HEK293 (cell line): ENCODE data around the gene ADO.

ENCODE experiments used
- CTCF ChIA-PET: fragments of 350-600 bp; formaldehyde crosslinking; extraction: SDS; loops from one replicate; lab custom pipeline; 2021; ENCODE audit warnings: antibody characterized with exemption; lab: Yijun Ruan, JAX
- POLR2A ChIA-PET: fragments of 300-600 bp; formaldehyde crosslinking; extraction: SDS; loops from one replicate; lab custom pipeline; 2020; ENCODE audit warnings: antibody characterized with exemption, inconsistent platforms; lab: Yijun Ruan, JAX
- H3K27ac ChIP-seq: fragments of 200-500 bp; sonication (Bioruptor generic); 2 replicates; pipeline ENCODE4 v1.5.1; 2014; ENCODE audit warnings: low read depth, low read length, control low read depth, inconsistent platforms; ENCODE audit errors: extremely low read depth
- H3K36me3 ChIP-seq, 2 experiments: fragments of 200-500 bp in 1 of 2; sonication (Bioruptor generic) in 1 of 2; 1 replicate in 1 of 2; 2 replicates in 1 of 2; pipeline ENCODE4 v1.5.1; 2014 to 2017; ENCODE audit warnings: inconsistent platforms in 2 of 2, low read length in 2 of 2; ENCODE audit not compliant: control insufficient read depth in 2 of 2, insufficient read depth in 1 of 2
- H3K4me1 ChIP-seq: fragments of 200-500 bp; sonication (Bioruptor generic); 2 replicates; pipeline ENCODE4 v1.5.1; 2014; ENCODE audit warnings: mild to moderate bottlenecking, low read length, inconsistent platforms; ENCODE audit not compliant: control insufficient read depth, insufficient read depth
- H3K4me3 ChIP-seq: 2 replicates; pipeline ENCODE4 v1.5.1; 2011; ENCODE audit warnings: low read depth, mild to moderate bottlenecking, control low read depth, low read length, moderate library complexity
- H3K9me3 ChIP-seq: fragments of 200-500 bp; sonication (Bioruptor generic); 2 replicates; pipeline ENCODE4 v1.5.1; 2014; ENCODE audit warnings: low read depth, low read length, inconsistent platforms; ENCODE audit not compliant: control insufficient read depth, insufficient read depth
- EGR2 ChIP-seq: fragments of 450-650 bp; formaldehyde crosslinking; IDR thresholded peaks from 2 replicates; pipeline ENCODE4 v1.5.1; 2016; ENCODE audit warnings: low read depth, missing biosample characterization, missing genetic modification characterization
- KLF8 ChIP-seq: fragments of 450-650 bp; formaldehyde crosslinking; IDR thresholded peaks from 2 replicates; pipeline ENCODE4 v1.5.1; 2016; ENCODE audit warnings: missing biosample characterization, missing genetic modification characterization
- KLF9 ChIP-seq: fragments of 450-650 bp; formaldehyde crosslinking; IDR thresholded peaks from 2 replicates; pipeline ENCODE4 v1.5.1; 2016; ENCODE audit warnings: missing biosample characterization, missing genetic modification characterization, low read depth
- SCRT2 ChIP-seq: fragments of 450-650 bp; formaldehyde crosslinking; IDR thresholded peaks from 2 replicates; pipeline ENCODE4 v1.5.1; 2016; ENCODE audit warnings: missing biosample characterization, missing genetic modification characterization
- SETDB1 ChIP-seq: IDR thresholded peaks from one replicate; pipeline ENCODE4 v1.6.1; 2017; ENCODE audit warnings: mild to moderate bottlenecking, low read length, moderate library complexity, mixed read lengths; ENCODE audit not compliant: insufficient read length
- ZBTB20 ChIP-seq: fragments of 450-650 bp; formaldehyde crosslinking; IDR thresholded peaks from 2 replicates; pipeline ENCODE4 v1.5.1; 2016; ENCODE audit warnings: missing biosample characterization, missing genetic modification characterization
- ZBTB48 ChIP-seq: fragments of 450-650 bp; formaldehyde crosslinking; IDR thresholded peaks from 2 replicates; pipeline ENCODE4 v1.5.1; 2016; ENCODE audit warnings: missing biosample characterization, missing genetic modification characterization
- ZEB2 ChIP-seq: fragments of 450-650 bp; formaldehyde crosslinking; IDR thresholded peaks from 2 replicates; pipeline ENCODE4 v1.5.1; 2016; ENCODE audit warnings: missing biosample characterization, missing genetic modification characterization
- ZFHX2 ChIP-seq: fragments of 450-650 bp; formaldehyde crosslinking; conservative IDR thresholded peaks from 2 replicates; pipeline ENCODE4 v1.5.1; 2016; ENCODE audit warnings: missing biosample characterization, missing genetic modification characterization
- ZFP37 ChIP-seq: fragments of 450-650 bp; formaldehyde crosslinking; IDR thresholded peaks from 2 replicates; pipeline ENCODE4 v1.5.1; 2016; ENCODE audit warnings: missing biosample characterization, missing genetic modification characterization
- ZIC2 ChIP-seq: fragments of 450-650 bp; formaldehyde crosslinking; IDR thresholded peaks from 2 replicates; pipeline ENCODE4 v1.5.1; 2016; ENCODE audit warnings: missing biosample characterization, missing genetic modification characterization
- ZNF239 ChIP-seq: fragments of 450-650 bp; formaldehyde crosslinking; IDR thresholded peaks from 2 replicates; pipeline ENCODE4 v1.5.1; 2016; ENCODE audit warnings: missing biosample characterization, missing genetic modification characterization
- ZNF341 ChIP-seq: fragments of 450-650 bp; formaldehyde crosslinking; IDR thresholded peaks from 2 replicates; pipeline ENCODE4; 2016; ENCODE audit warnings: low read depth, missing biosample characterization, missing genetic modification characterization
- ZNF354C ChIP-seq: fragments of 450-650 bp; formaldehyde crosslinking; IDR thresholded peaks from 2 replicates; pipeline ENCODE4 v1.5.1; 2016; ENCODE audit warnings: missing biosample characterization, missing genetic modification characterization, low read depth, borderline replicate concordance
- ZNF391 ChIP-seq: fragments of 450-650 bp; formaldehyde crosslinking; IDR thresholded peaks from 2 replicates; pipeline ENCODE4 v1.5.1; 2016; ENCODE audit warnings: low read depth, missing biosample characterization, missing genetic modification characterization, borderline replicate concordance
- ZNF501 ChIP-seq: fragments of 450-650 bp; formaldehyde crosslinking; IDR thresholded peaks from 2 replicates; pipeline ENCODE4 v1.5.1; 2016; ENCODE audit warnings: missing biosample characterization, missing genetic modification characterization
- ZNF610 ChIP-seq: fragments of 450-650 bp; formaldehyde crosslinking; IDR thresholded peaks from 2 replicates; pipeline ENCODE4 v1.5.1; 2016; ENCODE audit warnings: missing biosample characterization, missing genetic modification characterization, borderline replicate concordance
- ZNF626 ChIP-seq: fragments of 450-650 bp; sonication (Bioruptor Pico); formaldehyde crosslinking; IDR thresholded peaks from 2 replicates; pipeline ENCODE4 v1.5.1; 2018; ENCODE audit warnings: missing biosample characterization, missing genetic modification characterization, inconsistent platforms
- ZSCAN16 ChIP-seq: fragments of 450-650 bp; formaldehyde crosslinking; IDR thresholded peaks from 2 replicates; pipeline ENCODE4 v1.5.1; 2016; ENCODE audit warnings: missing biosample characterization, missing genetic modification characterization
- ZXDB ChIP-seq: fragments of 450-650 bp; formaldehyde crosslinking; IDR thresholded peaks from 2 replicates; pipeline ENCODE4 v1.5.1; 2016; ENCODE audit warnings: missing biosample characterization, missing genetic modification characterization
- TF ChIP-seq, protein P1 (sequence below): fragments of 450-650 bp; formaldehyde crosslinking; IDR thresholded peaks from 2 replicates; pipeline ENCODE4 v1.5.1; 2016; ENCODE audit warnings: missing biosample characterization, missing genetic modification characterization
- TF ChIP-seq, protein P2 (sequence below): fragments of 450-650 bp; IDR thresholded peaks from 2 replicates; pipeline ENCODE4 v1.5.1; 2018; ENCODE audit warnings: missing biosample characterization, mild to moderate bottlenecking, missing genetic modification characterization
- TF ChIP-seq, protein P3 (sequence below): fragments of 450-650 bp; formaldehyde crosslinking; IDR thresholded peaks from 2 replicates; pipeline ENCODE4 v1.5.1; 2017; ENCODE audit warnings: missing biosample characterization, missing genetic modification characterization
- TF ChIP-seq, protein P4 (sequence below): fragments of 450-650 bp; formaldehyde crosslinking; IDR thresholded peaks from 2 replicates; pipeline ENCODE4 v1.5.1; 2016; ENCODE audit warnings: missing biosample characterization, missing genetic modification characterization
- TF ChIP-seq, protein P5 (sequence below): fragments of 450-650 bp; formaldehyde crosslinking; IDR thresholded peaks from 2 replicates; pipeline ENCODE4 v1.5.1; 2016; ENCODE audit warnings: missing biosample characterization, missing genetic modification characterization, low read depth

Gene ADO

DNA sequence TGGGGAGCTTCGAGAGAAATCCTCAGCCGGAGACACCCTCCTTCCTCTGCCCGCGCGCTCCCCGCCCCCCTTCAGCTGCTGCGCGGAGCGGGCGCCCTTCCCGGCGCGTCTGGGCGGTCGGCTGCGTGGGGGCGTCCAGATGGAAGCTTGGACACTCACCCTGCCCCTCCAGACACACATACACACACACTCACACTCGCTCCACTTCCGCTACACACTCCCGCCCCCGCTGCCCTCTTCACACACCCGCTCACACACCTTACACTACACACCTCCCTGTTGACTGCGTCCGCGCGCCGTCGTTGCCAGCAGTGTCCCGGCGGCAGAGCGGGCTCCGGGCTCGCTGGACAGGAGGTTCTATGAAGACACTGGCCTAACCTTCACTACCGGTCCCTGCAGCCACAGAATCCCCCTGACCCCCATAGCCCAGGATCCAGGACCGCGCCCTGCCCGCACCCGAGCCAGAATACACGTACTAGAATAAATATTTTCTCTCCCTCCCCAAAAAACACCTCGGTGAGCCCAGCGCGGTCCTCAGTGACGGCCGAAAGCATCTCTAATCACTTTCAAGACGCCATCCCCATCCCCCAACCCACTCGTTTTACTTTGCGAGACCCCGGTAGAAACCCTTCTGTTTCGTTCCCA lies 12.7 kb downstream of the ADO start:
- no peaks in the 10 kb centered on the region for H3K36me3 ChIP-seq
- CTCF ChIA-PET: interaction anchor here (0.7 to 4.1 kb wide), 12 partner anchors 9 to 1053 kb away, joined by 3 to 25 read pairs (median 3); partner anchors contain the start of gene ADO
- POLR2A ChIA-PET: interaction anchor here (0.5 to 4.8 kb wide), 8 partner anchors 9 to 936 kb away, joined by 3 to 50 read pairs (median 4); partner anchors contain the start of genes ADO and NRBF2
- H3K4me3 ChIP-seq: peak overlapping the region; percentile 70
- no peaks in the 10 kb centered on the region for H3K9me3 ChIP-seq
- no peaks in the 10 kb centered on the region; the same call in 1 of the 2 replicates for H3K4me1 ChIP-seq
- H3K27ac ChIP-seq: peak overlapping the region; percentile 91
- TF ChIP-seq ZNF626 (tag by site-specific recombination): no peak
- peak; percentile 16; the same call in 1 of the 2 replicates for TF ChIP-seq ZBTB20 (tag by site-specific recombination)
- TF ChIP-seq SCRT2 (tag by site-specific recombination): peak; percentile 84
- TF ChIP-seq ZEB2 (tag by site-specific recombination): peak; percentile 14
- peak; percentile 43; the same call in 1 of the 2 replicates for TF ChIP-seq ZNF610 (tag by site-specific recombination)
- no peak for TF ChIP-seq ZNF354C (tag by site-specific recombination)
- peak; percentile 76; the same call in 1 of the 2 replicates for TF ChIP-seq ZFP37
- TF ChIP-seq, protein P1, sequence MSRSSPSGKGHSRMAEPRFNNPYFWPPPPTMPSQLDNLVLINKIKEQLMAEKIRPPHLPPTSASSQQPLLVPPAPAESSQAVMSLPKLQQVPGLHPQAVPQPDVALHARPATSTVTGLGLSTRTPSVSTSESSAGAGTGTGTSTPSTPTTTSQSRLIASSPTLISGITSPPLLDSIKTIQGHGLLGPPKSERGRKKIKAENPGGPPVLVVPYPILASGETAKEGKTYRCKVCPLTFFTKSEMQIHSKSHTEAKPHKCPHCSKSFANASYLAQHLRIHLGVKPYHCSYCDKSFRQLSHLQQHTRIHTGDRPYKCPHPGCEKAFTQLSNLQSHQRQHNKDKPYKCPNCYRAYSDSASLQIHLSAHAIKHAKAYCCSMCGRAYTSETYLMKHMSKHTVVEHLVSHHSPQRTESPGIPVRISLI (tag by site-specific recombination): no peak
- TF ChIP-seq ZIC2 (tag by site-specific recombination): peak; percentile 13; the same call in 1 of the 2 replicates
- TF ChIP-seq ZNF239 (tag by site-specific recombination): no peak
- no peak for TF ChIP-seq SETDB1
- TF ChIP-seq ZSCAN16: no peak
- TF ChIP-seq KLF9 (tag by site-specific recombination): peak; percentile 89
- TF ChIP-seq, protein P2, sequence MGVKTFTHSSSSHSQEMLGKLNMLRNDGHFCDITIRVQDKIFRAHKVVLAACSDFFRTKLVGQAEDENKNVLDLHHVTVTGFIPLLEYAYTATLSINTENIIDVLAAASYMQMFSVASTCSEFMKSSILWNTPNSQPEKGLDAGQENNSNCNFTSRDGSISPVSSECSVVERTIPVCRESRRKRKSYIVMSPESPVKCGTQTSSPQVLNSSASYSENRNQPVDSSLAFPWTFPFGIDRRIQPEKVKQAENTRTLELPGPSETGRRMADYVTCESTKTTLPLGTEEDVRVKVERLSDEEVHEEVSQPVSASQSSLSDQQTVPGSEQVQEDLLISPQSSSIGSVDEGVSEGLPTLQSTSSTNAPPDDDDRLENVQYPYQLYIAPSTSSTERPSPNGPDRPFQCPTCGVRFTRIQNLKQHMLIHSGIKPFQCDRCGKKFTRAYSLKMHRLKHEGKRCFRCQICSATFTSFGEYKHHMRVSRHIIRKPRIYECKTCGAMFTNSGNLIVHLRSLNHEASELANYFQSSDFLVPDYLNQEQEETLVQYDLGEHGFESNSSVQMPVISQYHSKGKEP (tag by site-specific recombination): no peak
- peak; percentile 23; the same call in 1 of the 2 replicates for TF ChIP-seq ZXDB
- peak; percentile 92; the same call in 1 of the 2 replicates for TF ChIP-seq ZNF391 (tag by site-specific recombination)
- peak; percentile 96 for TF ChIP-seq EGR2 (tag by site-specific recombination)
- TF ChIP-seq, protein P3, sequence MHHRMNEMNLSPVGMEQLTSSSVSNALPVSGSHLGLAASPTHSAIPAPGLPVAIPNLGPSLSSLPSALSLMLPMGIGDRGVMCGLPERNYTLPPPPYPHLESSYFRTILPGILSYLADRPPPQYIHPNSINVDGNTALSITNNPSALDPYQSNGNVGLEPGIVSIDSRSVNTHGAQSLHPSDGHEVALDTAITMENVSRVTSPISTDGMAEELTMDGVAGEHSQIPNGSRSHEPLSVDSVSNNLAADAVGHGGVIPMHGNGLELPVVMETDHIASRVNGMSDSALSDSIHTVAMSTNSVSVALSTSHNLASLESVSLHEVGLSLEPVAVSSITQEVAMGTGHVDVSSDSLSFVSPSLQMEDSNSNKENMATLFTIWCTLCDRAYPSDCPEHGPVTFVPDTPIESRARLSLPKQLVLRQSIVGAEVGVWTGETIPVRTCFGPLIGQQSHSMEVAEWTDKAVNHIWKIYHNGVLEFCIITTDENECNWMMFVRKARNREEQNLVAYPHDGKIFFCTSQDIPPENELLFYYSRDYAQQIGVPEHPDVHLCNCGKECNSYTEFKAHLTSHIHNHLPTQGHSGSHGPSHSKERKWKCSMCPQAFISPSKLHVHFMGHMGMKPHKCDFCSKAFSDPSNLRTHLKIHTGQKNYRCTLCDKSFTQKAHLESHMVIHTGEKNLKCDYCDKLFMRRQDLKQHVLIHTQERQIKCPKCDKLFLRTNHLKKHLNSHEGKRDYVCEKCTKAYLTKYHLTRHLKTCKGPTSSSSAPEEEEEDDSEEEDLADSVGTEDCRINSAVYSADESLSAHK (tag by site-specific recombination): peak; percentile 54; the same call in 1 of the 2 replicates
- peak; percentile 99 for TF ChIP-seq ZFHX2 (tag by site-specific recombination)
- TF ChIP-seq, protein P4, sequence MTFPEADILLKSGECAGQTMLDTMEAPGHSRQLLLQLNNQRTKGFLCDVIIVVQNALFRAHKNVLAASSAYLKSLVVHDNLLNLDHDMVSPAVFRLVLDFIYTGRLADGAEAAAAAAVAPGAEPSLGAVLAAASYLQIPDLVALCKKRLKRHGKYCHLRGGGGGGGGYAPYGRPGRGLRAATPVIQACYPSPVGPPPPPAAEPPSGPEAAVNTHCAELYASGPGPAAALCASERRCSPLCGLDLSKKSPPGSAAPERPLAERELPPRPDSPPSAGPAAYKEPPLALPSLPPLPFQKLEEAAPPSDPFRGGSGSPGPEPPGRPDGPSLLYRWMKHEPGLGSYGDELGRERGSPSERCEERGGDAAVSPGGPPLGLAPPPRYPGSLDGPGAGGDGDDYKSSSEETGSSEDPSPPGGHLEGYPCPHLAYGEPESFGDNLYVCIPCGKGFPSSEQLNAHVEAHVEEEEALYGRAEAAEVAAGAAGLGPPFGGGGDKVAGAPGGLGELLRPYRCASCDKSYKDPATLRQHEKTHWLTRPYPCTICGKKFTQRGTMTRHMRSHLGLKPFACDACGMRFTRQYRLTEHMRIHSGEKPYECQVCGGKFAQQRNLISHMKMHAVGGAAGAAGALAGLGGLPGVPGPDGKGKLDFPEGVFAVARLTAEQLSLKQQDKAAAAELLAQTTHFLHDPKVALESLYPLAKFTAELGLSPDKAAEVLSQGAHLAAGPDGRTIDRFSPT (tag by site-specific recombination): peak; percentile 82
- TF ChIP-seq KLF8 (tag by site-specific recombination): peak; percentile 84
- TF ChIP-seq ZNF341: peak; percentile 32
- TF ChIP-seq, protein P5, sequence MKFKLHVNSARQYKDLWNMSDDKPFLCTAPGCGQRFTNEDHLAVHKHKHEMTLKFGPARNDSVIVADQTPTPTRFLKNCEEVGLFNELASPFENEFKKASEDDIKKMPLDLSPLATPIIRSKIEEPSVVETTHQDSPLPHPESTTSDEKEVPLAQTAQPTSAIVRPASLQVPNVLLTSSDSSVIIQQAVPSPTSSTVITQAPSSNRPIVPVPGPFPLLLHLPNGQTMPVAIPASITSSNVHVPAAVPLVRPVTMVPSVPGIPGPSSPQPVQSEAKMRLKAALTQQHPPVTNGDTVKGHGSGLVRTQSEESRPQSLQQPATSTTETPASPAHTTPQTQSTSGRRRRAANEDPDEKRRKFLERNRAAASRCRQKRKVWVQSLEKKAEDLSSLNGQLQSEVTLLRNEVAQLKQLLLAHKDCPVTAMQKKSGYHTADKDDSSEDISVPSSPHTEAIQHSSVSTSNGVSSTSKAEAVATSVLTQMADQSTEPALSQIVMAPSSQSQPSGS (tag by site-specific recombination): no peak
- TF ChIP-seq ZNF501 (tag by site-specific recombination): 0 out of 2 replicates have a peak, but pooled peaks have one; percentile 65
- TF ChIP-seq ZBTB48 (tag by site-specific recombination): peak; percentile 62; the same call in 1 of the 2 replicates
